ENCODE results near the gene FAM156A.
"Not testable (repeated sequence)": the region's sequence is repeated elsewhere in the genome, so short reads cannot be mapped to it uniquely, and the experiment has no call there.

Gene FAM156A

DNA sequence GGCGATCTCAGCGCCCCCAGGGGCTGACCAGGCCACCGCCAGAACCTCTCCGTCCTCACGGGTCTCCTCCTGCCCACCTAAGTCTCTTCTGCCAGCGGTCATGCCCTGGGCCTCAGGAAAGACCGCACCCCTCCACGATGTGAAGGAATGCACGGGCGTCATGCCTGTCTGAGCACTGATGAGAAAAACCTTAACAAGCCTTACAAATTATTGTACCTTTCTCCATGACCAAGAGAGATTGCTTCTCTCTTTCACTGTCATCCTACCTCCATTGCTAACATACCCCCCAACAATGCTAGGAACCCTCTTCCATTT lies 22.9 kb downstream of the FAM156A start:
- not testable (repeated sequence) for DNase-seq (ENCODE audit: low read depth)
- H3K4me3 ChIP-seq (ENCODE audit: control insufficient read depth, low read depth, low read length), result peak overlapping the region; percentile 88

DNA sequence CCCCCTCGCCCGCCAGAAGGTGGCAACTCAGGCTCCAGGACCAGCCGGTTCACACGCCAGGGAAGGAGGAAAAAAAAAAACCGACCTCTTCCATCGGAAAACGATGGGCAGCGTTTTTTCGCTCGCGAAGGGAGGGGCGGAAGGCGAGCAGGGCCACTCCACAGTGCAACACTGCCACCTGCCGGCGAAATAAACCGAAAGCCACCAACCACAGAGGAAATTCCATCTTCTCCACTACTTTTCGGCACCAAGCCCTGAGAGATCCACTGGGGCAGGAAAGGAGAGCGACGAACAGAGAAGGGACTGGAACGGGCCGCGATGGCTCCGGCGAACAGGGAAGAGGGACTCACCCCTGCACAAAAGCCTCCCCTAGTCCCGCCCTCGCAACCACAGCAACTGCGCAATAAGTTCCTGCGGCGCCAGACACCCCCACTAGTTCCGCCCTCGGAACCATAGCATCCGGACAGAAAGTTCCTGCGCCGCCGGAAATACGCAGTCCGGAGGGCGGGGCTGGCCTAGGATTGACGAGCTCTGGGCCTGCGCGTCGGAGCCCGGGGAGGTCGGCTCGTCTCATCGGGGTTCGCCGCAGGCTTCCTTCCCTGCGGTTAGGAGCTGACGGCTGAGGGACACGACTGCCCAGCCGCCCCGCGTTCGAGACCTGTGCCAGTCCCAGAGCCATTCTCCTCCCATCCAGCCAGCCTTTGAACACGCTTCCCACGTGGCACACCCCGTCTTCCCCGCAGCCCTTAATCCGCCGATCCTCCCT lies 23.4 kb downstream of the FAM156A start:
- DNase-seq (ENCODE audit: low read depth), result peak; percentile 94
- TF ChIP-seq, protein P1, sequence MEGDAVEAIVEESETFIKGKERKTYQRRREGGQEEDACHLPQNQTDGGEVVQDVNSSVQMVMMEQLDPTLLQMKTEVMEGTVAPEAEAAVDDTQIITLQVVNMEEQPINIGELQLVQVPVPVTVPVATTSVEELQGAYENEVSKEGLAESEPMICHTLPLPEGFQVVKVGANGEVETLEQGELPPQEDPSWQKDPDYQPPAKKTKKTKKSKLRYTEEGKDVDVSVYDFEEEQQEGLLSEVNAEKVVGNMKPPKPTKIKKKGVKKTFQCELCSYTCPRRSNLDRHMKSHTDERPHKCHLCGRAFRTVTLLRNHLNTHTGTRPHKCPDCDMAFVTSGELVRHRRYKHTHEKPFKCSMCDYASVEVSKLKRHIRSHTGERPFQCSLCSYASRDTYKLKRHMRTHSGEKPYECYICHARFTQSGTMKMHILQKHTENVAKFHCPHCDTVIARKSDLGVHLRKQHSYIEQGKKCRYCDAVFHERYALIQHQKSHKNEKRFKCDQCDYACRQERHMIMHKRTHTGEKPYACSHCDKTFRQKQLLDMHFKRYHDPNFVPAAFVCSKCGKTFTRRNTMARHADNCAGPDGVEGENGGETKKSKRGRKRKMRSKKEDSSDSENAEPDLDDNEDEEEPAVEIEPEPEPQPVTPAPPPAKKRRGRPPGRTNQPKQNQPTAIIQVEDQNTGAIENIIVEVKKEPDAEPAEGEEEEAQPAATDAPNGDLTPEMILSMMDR (conservative IDR thresholded peaks at IDR 0.05; ENCODE audit: control insufficient read depth, insufficient read depth, low read depth, low read length), result peak; percentile 84
- H3K4me3 ChIP-seq (ENCODE audit: control insufficient read depth, low read depth, low read length), result peak overlapping the region; percentile 88

DNA sequence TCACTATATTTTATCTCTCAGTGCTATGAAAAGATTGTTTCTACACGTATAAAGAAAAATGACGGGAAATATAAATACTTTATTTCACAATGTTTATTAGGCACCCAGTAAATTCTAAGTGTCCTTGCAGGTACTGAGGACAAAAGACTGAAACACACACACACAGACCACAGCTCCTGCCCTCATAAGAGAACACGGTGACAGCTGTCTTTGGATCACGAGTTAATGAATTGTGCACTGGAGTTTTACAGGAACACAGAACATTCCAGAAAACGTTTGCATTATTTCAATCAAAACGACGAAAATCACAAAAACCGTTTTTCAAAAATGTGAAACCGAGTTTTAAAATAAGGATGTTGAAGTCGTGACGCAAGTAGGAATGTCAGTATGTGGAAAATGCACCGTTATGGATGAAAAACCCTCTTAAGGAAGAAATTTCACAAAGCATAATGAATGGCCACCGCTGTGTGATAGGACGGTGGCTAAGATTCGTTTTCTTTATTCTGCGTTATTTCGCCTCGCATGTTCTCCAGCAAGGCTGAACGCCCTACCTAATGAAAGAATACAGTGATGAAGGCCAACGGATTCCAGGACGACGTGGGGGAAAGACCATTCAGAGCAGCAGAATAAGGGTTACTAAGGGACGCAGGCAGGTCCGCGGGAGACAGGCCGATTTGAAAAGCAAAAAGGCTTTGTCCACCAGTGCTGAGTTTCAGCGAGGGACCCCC lies 24.2 kb downstream of the FAM156A start:
- TF ChIP-seq, protein P1 (conservative IDR thresholded peaks at IDR 0.05; ENCODE audit: control insufficient read depth, insufficient read depth, low read depth, low read length), result no peak
- DNase-seq (ENCODE audit: low read depth), result no peak
- H3K4me3 ChIP-seq (ENCODE audit: control insufficient read depth, low read depth, low read length), result peak overlapping the region; percentile 88

DNA sequence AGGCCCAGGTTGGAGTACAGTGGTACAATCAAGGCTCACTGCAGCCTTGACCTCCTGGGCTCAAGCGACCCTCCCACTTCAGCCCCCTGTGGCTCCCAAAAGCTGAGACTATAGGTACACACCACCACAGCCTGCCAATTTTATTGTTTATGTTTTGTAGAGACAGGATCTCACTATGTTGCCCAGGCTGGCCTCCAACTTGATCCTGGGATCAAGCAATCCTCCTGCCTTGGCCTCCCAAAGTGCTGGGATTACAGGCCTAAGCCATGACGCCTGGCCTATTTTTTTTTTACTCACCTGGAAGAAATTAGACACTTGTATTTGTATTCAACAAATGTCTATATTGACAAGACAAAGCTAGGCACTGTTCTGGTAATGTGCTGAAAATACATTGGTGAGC lies 25.1 kb downstream of the FAM156A start:
- H3K4me3 ChIP-seq (ENCODE audit: control insufficient read depth, low read depth, low read length), result no peak overlapping the region
- TF ChIP-seq, protein P1 (conservative IDR thresholded peaks at IDR 0.05; ENCODE audit: control insufficient read depth, insufficient read depth, low read depth, low read length), result no peak
- DNase-seq (ENCODE audit: low read depth), result no peak

DNA sequence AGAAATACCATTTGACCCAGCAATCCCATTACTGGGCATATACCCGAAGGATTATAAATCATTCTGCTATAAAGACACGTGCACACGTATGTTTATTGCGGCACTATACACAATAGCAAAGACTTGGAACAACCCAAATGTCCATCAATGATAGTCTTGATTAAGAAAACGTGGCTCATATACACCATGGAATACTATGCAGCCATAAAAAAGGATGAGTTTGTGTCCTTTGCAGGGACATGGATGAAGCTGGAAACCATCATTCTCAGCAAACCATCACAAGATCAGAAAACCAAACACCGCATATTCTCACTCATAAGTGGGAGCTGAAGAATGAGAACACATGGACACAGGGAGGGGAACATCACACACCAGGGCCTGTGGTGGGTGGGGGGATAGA lies 28.1 kb downstream of the FAM156A start:
- DNase-seq (ENCODE audit: low read depth); H3K4me3 ChIP-seq (ENCODE audit: control insufficient read depth, low read depth, low read length): not testable (repeated sequence)

DNA sequence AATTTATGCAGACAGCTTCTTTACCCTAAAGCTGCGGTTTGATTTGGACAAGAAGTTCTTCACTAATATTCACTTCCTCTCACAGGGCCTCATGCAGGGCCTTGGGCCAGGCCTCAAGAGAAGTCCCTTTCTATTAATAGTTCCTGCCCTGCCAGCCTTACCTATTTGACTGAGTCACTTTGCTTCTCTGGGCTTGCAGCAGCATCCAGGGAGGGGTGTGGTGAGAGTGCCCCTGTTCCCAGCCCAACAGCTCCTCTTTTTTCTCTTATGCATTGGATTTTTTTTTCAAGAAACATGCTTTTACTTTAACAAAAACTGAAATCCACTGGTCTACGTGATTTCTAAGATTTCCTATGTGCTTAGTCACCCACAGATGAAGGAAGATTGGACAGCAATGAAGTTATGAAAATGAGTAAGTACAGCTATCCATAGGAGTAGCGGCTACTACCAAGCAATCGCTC lies 34.5 kb downstream of the FAM156A start:
- DNase-seq (ENCODE audit: low read depth), result peak; percentile 59
- TF ChIP-seq, protein P1 (conservative IDR thresholded peaks at IDR 0.05; ENCODE audit: control insufficient read depth, insufficient read depth, low read depth, low read length), result no peak
- H3K4me3 ChIP-seq (ENCODE audit: control insufficient read depth, low read depth, low read length), result no peak overlapping the region

DNA sequence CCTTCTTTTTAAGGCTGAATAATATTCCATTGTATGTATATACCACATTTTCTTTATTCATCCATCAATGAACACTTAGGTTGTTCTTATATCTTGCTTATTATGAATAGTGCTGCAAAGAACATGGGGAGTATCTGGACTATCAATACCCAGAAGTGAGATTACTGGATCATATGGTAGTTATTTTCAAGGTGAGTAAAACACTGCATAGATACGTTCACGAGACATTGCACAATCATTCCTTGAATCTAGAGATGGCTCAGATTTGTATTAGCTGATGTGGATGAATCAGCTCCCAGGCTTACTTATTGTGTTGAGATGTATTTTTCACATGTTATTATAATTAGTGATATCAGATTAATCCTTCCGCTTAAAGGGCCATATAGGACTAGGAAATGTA lies 43.6 kb downstream of the FAM156A start:
- DNase-seq (ENCODE audit: low read depth); H3K4me3 ChIP-seq (ENCODE audit: control insufficient read depth, low read depth, low read length): not testable (repeated sequence)

DNA sequence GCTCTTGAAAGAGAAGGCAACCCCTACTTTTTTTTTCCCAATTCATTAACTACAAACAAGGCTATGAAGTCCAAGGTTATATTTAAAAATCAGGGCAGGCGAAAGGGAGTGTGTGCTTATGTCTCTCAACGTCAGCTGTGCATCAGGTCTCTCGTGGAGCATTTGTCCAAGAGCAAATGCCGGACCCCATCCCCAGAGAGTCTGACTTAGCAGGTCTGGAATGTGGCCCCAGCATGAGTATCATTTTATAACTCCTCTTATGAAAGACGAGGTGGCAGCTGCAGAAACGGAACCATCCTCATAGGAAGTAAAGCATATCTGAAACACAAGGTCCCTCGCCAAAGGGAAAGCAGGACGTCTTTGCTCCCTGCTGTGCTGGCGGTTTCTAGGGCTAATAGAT lies 44.6 kb downstream of the FAM156A start:
- not testable (repeated sequence) for H3K4me3 ChIP-seq (ENCODE audit: control insufficient read depth, low read depth, low read length); DNase-seq (ENCODE audit: low read depth)

DNA sequence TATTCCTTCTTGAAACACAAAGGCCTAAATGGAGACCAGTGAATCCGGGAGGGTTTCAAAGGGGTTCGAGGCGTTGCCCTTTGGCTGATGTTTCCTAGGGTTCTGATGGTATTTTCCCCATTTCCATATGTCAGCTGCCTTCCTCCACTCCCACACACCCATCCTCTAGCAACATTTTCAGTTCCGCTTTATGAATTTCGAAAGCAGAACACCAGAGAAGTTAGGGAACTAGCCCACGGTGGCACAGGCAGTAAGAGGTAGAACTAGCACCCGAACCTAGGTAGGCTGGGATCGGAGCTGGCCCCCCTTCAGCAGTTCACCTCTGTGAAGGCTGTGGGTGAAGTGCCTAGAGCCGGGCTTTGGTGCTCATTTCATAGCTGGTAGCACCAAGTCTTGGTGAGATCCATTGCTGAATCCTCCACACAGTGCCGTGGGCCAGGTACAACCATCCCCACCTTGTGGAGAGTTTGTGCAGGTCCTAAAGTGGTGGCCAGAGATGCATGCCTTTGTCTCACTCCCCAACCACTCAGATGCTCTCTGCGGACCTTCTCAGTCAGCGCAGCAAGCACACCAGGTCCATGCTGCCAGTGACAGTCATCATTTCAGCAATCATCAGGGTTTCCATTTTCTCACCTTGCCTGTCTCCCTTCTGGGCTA lies 48.9 kb downstream of the FAM156A start:
- not testable (repeated sequence) for DNase-seq (ENCODE audit: low read depth); H3K4me3 ChIP-seq (ENCODE audit: control insufficient read depth, low read depth, low read length)

DNA sequence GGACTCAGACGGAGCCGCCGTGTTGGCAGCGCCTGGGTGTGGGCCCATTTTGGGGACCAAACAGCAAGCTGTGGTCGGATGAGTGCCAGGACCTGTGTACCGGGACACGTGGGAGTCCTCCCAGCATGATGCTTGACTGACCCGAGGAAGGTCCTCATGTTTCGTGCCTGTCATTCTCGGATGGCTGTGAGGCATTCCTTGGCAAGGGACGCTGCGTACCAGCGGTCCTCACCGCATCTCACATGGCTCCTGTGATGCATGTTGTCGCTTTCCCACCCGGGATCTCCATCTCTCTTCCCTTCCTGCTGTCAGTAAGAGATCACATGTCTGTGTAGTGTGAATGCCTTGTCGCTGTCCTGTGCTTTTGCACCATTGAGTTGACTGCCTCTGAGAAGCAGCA lies 50.4 kb downstream of the FAM156A start:
- DNase-seq (ENCODE audit: low read depth); H3K4me3 ChIP-seq (ENCODE audit: control insufficient read depth, low read depth, low read length): not testable (repeated sequence)

DNA sequence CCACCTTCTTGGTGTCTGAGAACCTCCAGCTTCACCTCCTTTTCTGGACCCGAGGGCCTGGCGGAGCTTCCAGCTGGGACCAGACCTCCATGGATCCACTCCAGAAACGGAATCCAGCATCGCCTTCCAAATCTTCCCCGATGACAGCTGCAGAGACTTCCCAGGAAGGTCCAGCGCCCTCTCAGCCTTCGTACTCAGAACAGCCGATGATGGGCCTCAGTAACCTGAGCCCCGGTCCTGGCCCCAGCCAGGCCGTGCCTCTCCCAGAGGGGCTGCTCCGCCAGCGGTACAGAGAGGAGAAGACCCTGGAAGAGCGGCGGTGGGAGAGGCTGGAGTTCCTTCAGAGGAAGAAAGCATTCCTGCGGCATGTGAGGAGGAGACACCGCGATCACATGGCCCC lies 51.2 kb downstream of the FAM156A start:
- H3K4me3 ChIP-seq (ENCODE audit: control insufficient read depth, low read depth, low read length); DNase-seq (ENCODE audit: low read depth): not testable (repeated sequence)

DNA sequence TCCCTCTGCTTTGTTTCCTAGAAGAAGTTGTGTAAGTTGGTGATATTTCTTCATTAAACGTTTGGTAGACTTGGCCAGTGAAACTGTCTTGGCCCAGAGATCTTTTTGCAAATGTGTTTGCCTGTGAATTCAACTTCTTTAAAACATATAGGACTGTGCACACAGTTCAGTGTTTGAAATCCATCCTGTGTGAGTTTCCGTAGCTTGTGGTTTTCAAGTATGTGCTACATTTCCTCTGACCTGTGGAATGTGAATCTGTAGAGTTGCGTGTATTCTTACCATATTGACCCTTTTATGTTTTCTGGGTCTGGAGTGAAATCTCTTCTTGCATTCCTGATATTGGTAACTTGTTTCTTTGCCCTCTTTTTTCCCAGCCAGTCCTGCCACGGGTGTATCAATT lies 52.2 kb downstream of the FAM156A start:
- not testable (repeated sequence) for DNase-seq (ENCODE audit: low read depth)

DNA sequence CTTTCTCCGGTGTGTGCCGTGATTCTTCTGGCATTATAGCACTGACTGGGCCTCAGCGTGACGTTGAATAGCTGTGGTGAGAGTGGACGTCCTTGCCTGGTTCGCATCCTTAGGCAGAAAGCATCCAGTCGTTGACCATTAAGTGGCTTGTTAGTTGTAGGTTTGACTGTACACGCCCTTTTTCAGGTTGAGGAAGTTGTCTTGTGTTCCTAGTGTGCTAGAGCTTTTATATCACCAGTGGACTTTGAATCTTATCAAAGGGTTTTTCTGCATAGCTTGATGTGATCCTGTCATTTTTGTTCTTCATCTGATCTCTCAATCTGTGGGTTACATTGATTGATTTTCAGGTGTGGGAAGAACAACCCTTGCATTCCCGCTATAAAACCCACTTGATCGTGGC lies 52.8 kb downstream of the FAM156A start:
- DNase-seq (ENCODE audit: low read depth), result not testable (repeated sequence)

More for the DNA sequence above, 52.2 kb downstream of the FAM156A start:
- H3K4me3 ChIP-seq (ENCODE audit: control insufficient read depth, low read depth, low read length), result not testable (repeated sequence)

More for the DNA sequence above, 52.8 kb downstream of the FAM156A start:
- H3K4me3 ChIP-seq (ENCODE audit: control insufficient read depth, low read depth, low read length), result not testable (repeated sequence)
